KG1 (cell line): Measurements from ENCODE around the gene HEATR5B.
"Not testable (repeated sequence)": the region's sequence is repeated elsewhere in the genome, so short reads cannot be mapped to it uniquely, and the experiment has no call there.

Source experiments
- DNase-seq: peaks from one replicate; lab custom pipeline; 2025; lab: John Stamatoyannopoulos, UW

Gene HEATR5B

DNA sequence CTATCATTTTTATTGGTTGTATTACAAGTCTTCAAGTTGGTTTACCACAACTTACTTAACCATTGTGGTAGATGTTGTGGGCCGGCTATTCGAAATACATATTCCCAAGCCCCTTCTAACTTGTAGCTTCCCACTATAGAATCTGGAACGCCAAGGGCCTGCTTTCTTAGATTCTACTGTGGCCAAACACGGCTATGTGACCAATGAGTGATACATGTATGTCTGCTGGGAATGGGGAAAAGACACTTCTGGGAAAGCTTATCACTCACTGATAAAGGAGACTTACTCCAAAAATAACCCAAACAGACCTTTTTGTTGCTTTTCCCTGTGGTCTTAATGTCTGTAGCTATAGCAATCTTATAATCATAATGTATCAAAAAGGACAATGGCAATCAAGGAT is 142.3 kb downstream of the HEATR5B start:
- no peak for DNase-seq

DNA sequence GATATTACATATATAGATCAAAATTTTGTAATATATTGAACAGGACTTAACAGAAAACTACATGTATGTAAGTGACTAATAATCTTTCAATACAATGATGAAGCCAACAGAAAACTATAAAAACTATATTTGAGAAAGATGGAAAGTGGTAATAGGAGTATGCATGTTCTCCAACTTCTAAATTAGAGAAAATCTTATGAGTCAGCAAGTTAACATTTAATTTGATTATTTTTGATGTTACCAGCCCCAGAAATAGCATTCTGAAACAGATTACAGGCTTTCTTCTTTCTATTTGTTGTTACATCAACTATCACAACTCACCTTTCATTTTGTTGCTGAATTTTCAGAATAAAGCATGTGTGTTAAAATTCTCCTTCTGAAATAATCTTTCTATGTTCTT is 147.6 kb downstream of the HEATR5B start:
- not testable (repeated sequence) for DNase-seq

DNA sequence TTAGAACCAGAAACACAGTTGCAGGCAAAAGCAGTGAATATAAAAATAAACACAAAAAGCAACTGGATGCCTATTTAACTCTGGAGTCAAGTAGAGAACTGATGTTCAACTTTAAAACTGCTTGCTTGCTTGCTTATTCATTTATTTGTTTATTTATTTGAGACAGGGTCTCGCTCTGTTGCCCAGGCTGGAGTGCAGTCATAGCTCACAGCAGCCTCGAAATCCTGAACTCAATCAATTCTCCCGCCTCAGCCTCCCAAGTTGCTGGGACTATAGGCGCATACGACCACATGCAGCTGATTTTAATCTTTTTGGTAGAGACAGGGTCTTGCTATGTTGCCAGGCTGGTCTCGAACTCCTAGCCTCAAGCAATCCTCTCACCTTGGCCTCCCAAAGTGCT is 152.5 kb downstream of the HEATR5B start:
- not testable (repeated sequence) for DNase-seq
